HTR-8/SVneo (cell line): ENCODE results near the gene AIF1.
A peak's percentile ranks its signal among the peaks of the same experiment; 100 is the strongest.

ENCODE experiments used
- DNase-seq: peaks from one replicate; pipeline ENCODE4 v3.0.0; 2011; ENCODE audit warnings: low spot score, mixed read lengths; ENCODE audit not compliant: insufficient read length
- FAIRE-seq: peaks from 2 replicates; lab custom pipeline; 2011; peaks lifted over from hg19 to GRCh38; lab: Jason Lieb, UNC

AIF1 gene

DNA sequence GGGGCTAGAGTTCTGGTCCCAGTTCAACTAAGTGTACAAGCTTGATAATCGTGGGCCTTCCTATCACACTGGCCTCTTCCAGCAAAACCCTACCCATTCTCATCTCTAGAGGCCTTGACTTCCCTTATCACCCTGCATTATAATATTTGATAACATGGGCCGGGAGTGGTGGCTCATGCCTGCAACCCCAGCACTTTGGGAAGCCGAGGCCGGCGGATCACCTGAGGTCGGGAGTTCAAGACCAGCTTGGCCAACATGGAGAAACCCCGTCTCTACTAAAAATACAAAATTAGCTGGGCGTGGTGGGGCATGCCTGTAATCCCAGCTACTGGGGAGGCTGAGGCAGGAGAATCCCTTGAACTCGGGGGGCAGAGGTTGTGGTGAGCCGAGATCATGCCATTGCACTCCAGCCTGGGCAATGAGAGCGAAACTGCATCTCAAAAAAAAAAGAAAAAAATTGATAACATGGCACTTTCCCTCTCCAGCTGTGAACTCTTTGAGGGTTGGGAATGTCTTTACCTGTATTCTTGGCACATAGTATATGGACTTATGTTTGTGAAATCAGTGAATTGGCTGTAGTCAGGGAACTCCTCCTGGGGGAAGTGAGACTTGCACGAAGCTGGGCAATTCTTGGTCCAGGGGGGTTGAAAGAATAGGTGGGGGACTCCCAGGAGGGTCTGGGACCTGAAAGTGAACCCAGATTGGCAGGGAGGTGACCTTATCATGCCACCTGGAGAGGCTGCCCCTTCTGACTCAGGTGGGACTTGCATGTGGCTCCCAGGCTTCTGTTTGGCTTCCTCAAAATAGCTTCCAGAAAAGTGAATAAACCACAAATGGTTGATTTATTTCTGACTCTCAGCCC lies 46.5 kb downstream of the AIF1 start:
- no peak for DNase-seq

DNA sequence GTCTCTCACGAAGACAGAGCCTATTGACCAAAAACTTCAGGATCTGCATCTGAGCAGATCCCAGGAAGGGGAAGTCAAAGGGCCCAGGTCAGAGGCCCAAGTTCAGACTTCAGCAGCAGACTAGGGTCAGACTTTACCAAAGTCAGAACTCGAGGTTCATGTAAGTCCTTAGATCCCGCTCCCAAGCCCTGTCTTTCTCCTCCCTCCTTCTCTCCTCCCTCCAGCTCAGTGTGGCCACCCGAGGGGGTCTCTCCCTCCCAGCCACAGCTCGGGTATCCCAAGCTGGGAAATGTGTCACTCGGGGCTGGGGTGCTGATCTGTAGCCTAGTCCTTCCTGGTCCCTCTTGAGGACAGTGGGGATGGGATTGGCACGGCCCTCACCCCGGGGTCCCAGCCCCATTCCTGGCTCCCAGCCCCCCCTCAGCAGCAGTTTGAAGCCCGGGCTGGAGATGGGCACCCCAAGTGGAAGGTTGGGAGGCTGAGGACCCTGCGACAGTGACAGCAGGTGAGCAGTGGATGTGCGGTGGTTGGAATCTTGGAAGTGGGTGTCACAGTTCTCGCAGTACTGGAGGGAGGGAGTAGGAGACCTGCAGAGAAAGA lies 47.2 kb downstream of the AIF1 start:
- FAIRE-seq = no peak

More for the DNA sequence above, 46.5 kb downstream of the AIF1 start:
- no peak for FAIRE-seq

DNA sequence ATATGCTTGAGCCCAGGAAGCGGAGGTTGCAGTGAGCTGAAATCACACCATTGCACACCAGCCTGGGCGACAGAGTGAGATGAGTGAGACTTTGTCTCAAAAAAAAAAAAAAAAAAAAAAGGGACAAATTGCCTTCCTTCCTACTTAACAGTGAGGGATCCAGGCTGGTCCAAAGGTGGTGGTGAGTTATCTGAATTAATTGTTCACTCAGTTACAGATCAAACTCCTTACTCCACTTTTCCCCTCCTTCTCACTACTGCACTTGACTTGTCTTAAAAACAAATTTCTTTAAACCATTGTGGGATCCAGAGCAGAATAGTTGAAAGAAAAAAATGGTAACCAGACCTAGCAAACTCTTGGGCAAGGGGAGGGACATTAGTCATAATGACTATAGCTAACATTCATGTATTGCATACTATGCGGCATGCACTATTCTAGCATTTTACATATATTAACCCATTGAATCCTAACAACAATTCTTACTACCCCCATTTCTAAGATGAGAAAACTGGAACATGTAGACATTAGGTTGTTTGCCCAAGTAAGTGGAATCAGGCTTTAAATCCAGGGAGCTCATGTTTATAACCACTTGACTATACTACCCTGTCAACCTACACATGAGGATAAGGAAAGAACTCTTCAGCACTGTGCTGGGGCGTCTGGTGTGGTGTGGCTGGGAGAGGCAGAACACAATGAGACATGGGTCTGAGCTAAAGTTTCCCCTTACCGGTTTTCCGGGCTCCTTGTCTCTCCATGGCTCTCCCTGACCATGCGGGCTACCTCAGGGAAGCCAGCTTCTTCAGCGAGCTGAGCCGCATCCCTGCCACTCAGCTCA lies 48.3 kb downstream of the AIF1 start:
- FAIRE-seq (no peak), DNase-seq (no peak)

More for the DNA sequence above, 47.2 kb downstream of the AIF1 start:
- no peak for DNase-seq

DNA sequence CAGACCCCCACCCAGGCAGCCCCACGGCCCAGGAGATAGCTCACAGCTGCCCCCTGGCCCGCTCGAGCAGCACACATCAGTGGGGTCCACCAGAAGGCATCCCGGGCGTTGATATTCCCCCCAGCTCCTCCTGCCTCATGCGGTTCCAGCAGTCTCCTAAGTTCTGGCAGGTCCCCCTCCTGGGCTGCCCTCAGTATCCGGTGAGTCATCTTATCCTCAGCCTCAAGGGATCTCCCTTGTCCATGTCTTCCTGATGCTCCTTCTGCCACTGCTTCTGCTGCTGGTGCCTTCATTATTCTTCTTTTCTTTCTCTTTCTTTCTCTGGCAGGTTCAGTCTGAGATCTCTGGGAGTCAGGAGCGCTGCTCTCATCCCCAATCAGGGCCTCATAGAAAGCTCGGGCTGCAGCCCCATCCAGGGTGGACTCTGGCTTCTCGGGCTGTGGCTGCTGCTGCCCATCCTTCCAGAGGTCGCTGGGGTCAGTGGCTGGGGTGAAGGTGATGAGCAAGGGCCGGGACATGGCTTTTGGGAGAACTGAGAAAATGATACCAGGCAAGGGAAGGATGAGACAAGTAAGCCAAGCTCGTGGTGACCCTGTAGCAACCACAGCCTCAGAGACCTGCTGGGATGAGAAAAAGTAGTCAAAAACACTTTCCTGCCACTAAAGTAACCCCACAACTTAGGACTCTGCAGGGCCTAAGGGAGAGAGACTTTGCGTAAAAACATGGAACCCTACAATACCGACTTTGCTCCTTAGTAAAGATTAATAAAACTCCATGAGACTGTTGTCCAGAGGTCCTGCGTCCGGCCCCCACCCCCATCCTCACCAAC lies 49.1 kb downstream of the AIF1 start:
- FAIRE-seq (no peak), DNase-seq (peak; percentile 70)

DNA sequence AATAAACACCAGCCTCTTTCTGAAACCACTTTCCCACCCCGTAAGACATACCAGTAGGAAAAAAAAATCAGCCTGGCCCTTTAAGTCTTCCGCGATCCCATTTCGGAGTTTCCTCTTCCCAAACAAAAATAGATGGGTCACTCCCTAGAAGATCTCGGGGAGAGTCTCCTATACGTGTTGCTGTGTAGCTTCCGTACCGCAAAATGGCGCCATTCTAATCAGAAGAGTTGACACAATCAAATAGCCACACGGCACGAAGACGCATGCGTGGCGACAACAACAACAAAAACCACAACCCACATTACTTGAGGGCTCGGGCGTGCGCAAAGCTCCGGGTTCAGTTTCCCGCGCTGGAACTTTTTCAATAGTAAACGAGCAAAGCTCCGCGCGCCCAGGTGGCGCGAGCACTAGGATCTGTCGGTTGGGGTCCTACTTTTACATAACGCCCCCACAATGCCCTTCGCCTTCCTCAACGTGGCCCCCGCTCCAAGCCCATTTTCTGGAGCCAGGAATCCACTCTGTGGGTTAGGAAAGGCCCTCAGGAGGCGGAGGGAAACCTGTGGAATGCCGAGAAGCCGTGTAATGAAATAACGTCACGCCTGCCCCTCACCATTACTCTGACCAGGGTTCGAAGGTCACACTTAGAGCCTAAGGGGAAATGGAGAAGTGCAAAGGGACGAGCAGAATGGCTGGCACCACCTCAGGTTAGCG lies 49.9 kb downstream of the AIF1 start, which contains the start of gene GPANK1:
Gene GPANK1 (minus strand): TSS at position 208 of the 711 bp plus-strand sequence. CDS start 519 bp downstream, outside the sequence.
- FAIRE-seq (no peak), DNase-seq (peak; percentile 84)

DNA sequence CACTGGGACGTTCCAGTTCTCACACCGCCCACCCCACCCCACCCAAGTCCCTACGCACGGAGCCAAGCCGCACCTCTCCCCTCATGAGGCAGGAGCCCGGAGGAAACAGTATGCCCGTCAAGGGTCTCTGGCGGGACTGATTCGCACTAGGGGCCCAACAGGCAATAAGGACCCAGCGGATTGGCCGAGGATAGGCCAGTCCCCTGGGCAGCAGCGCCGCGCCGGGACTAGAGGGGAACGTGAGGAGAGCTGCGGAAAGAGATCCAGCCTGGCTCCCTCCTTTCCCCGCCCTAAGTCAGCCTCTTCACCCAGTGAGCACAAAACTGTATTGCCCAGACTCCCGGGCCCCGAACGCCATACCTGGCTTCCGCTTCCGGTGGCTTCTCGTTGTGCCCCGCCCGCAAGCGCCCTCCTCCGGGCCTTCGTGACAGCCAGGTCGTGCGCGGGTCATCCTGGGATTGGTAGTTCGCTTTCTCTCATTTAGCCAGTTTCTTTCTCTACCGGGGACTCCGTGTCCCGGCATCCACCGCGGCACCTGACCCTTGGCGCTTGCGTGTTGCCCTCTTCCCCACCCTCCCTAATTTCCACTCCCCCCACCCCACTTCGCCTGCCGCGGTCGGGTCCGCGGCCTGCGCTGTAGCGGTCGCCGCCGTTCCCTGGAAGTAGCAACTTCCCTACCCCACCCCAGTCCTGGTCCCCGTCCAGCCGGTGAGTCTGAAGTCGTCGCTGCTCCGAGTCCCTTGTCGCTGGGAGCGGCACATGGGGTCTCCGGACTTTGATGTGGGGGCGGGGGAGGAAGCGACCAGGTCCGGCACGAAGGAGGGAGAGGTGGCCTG lies 50.7 kb downstream of the AIF1 start, which contains the start of gene CSNK2B:
Gene CSNK2B (plus strand): TSS at position 580 of the 836 bp plus-strand sequence. CDS start 752 bp downstream, outside the sequence.
- FAIRE-seq = peak; percentile 60
- peak; percentile 95 for DNase-seq

DNA sequence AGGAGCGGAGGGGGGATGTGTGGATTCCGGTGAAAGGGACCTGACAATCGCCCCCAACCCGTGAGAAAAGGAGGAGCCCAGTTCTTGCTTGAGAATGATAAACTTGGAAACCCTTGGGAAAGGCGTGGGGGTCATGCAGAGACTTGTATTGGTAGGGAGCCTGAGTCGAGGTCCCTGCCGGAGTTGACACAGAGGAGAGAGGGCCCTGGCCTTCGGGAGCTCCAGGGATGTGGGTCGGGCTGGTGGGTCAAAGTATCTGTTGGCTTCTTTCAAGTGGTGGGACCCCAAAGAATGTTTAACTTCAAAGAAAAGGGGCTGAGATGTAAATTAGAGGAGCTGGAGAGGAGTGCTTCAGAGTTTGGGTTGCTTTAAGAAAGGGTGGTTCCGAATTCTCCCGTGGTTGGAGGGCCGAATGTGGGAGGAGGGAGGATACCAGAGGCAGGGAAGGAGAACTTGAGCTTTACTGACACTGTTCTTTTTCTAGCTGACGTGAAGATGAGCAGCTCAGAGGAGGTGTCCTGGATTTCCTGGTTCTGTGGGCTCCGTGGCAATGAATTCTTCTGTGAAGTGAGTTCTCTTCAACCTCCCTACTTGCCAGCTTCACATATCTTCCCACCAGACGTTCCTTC lies 51.4 kb downstream of the AIF1 start:
- FAIRE-seq (no peak), DNase-seq (no peak)
